K562 (cell line): ENCODE measurements around the gene TMEM150A. TPM values are rescaled to one million over a fixed set of nuclear protein-coding genes. Genes with fewer than 3 reads are reported as not detected.

Source experiments
- ATF7 ChIP-seq: fragments of 450-650 bp; IDR thresholded peaks from 2 replicates; pipeline ENCODE4 v1.7.1; 2014; ENCODE audit warnings: mild to moderate bottlenecking, moderate library complexity
- CCNT2 ChIP-seq: IDR thresholded peaks from 2 replicates; pipeline ENCODE4 v1.6.1; 2011; ENCODE audit warnings: borderline replicate concordance, low read depth, mild to moderate bottlenecking, moderate library complexity, mixed read lengths, low read length; ENCODE audit not compliant: insufficient read length; ENCODE audit errors: extremely low read depth
- CGGBP1 ChIP-seq: fragments of 250-450 bp; sonication (Bioruptor Pico); IDR thresholded peaks from 2 replicates; pipeline ENCODE4 v1.9.0; 2021; ENCODE audit warnings: mild to moderate bottlenecking
- CREBBP ChIP-seq: IDR thresholded peaks from one replicate; pipeline ENCODE4 v1.6.1; 2012; ENCODE audit warnings: low read depth, mild to moderate bottlenecking, control low read depth, inconsistent platforms, low read length
- DIDO1 ChIP-seq: fragments of 450-650 bp; IDR thresholded peaks from 2 replicates; pipeline ENCODE4 v1.6.1; 2016; ENCODE audit warnings: low read depth, missing biosample characterization, missing genetic modification characterization
- GABPB1 ChIP-seq: sonication (generic); formaldehyde crosslinking; IDR thresholded peaks from 2 replicates; pipeline ENCODE4 v1.8.0; 2022; ENCODE audit warnings: mild to moderate bottlenecking, missing genetic modification reagents
- HIVEP1 ChIP-seq: fragments of 250-450 bp; sonication (Bioruptor Pico); IDR thresholded peaks from 2 replicates; pipeline ENCODE4 v1.4.0; 2020; ENCODE audit warnings: mild to moderate bottlenecking
- MAFF ChIP-seq: IDR thresholded peaks from 2 replicates; pipeline ENCODE4 v1.6.1; 2012; ENCODE audit warnings: low read length, improper control_type of control experiment
- PHB ChIP-seq: fragments of 250-450 bp; sonication (Bioruptor Pico); IDR thresholded peaks from 2 replicates; pipeline ENCODE4 v1.5.0; 2021
- RERE ChIP-seq: sonication (generic); formaldehyde crosslinking; IDR thresholded peaks from 2 replicates; pipeline ENCODE4 v1.8.0; 2023; ENCODE audit warnings: missing genetic modification reagents, mild to moderate bottlenecking, borderline replicate concordance
- SIX5 ChIP-seq, 2 experiments: IDR thresholded peaks; 2 replicates each; pipeline ENCODE4 v1.6.1; 2011; ENCODE audit warnings: low read length in 2 of 2, borderline replicate concordance in 1 of 2, low read depth in 1 of 2, mild to moderate bottlenecking in 1 of 2, moderate library complexity in 1 of 2; ENCODE audit not compliant: insufficient read depth in 1 of 2
- SNRNP70 ChIP-seq: fragments of 200-400 bp; formaldehyde crosslinking; optimal IDR thresholded peaks from 2 replicates; pipeline ENCODE3; 2017; ENCODE audit warnings: low read depth, low read length
- ZBTB49 ChIP-seq: sonication (generic); formaldehyde crosslinking; IDR thresholded peaks from 2 replicates; pipeline ENCODE4 v1.8.0; 2022; ENCODE audit warnings: missing genetic modification reagents, mild to moderate bottlenecking, borderline replicate concordance
- ZC3H8 ChIP-seq: fragments of 450-650 bp; IDR thresholded peaks from 2 replicates; pipeline ENCODE4 v1.6.1; 2017
- ZFP36 ChIP-seq: fragments of 150-350 bp; IDR thresholded peaks from 2 replicates; pipeline ENCODE4 v1.6.1; 2018; ENCODE audit warnings: low read length, low read depth; ENCODE audit not compliant: partially characterized antibody
- ZNF274 ChIP-seq: IDR thresholded peaks from 2 replicates; pipeline ENCODE4 v1.6.1; 2011; ENCODE audit warnings: low read depth, mild to moderate bottlenecking, low read length, moderate library complexity, borderline replicate concordance
- polyA plus RNA-seq, 8 experiments: library from polyadenylated mRNA; depleted of rRNA in 4 of 8; stranded (reverse) in 5 of 8; unstranded in 3 of 8; fragments of >200 nt; fragmentation: Nextera tagmentation in 2 of 8; fragmentation: Illumina TruSeq in 1 of 8; extraction: Ambion mirVana in 2 of 8; extraction: Trizol in 1 of 8; gene quantifications; 2 replicates each; pipeline versions ENCODE4 v1.2.1 to v1.2.3, GENCODE V29; 2011 to 2014; ENCODE audit warnings: inconsistent platforms in 1 of 8, missing spikeins in 1 of 8
- total RNA-seq, 7 experiments: library from RNA; depleted of rRNA in 6 of 7; stranded (reverse); fragments of >200 nt in 6 of 7; fragmentation: Illumina TruSeq in 2 of 7; extraction: Trizol in 2 of 7; gene quantifications; 2 replicates each; pipeline versions ENCODE4 v1.2.1 to v1.2.3, GENCODE V29; 2011 to 2021; ENCODE audit warnings: low replicate concordance in 1 of 7
- TF ChIP-seq, protein P1 (sequence below): IDR thresholded peaks from 2 replicates; pipeline ENCODE4 v1.6.1; 2012; ENCODE audit warnings: low read depth, low read length, improper control_type of control experiment, borderline replicate concordance

Gene TMEM150A
- total and polyA plus RNA-seq, 9 of the 15 experiments (the other 6 are each of a cell fraction or from before 2014, with no cell fraction given): 3.9 to 17.1 (median 8.4) TPM

GRCh38 chr2:85561280-85562212 lies 41.0 kb downstream of the TMEM150A start, which contains the start of gene GGCX (continued):
- no peak for TF ChIP-seq CGGBP1 (CRISPR knock-in tag)
- no peak for TF ChIP-seq ZC3H8
- TF ChIP-seq ZNF274: no peak
- no peak; a peak in 1 of 4 replicates for TF ChIP-seq SIX5 (IDR thresholded peaks at IDR 0.05; ENCODE audit: borderline replicate concordance in 1 of 2, insufficient read depth in 1 of 2, low read depth in 1 of 2, low read length in 2 of 2)
- TF ChIP-seq CCNT2: peak; percentile 85
- no peak for TF ChIP-seq SNRNP70
- TF ChIP-seq, protein P1, sequence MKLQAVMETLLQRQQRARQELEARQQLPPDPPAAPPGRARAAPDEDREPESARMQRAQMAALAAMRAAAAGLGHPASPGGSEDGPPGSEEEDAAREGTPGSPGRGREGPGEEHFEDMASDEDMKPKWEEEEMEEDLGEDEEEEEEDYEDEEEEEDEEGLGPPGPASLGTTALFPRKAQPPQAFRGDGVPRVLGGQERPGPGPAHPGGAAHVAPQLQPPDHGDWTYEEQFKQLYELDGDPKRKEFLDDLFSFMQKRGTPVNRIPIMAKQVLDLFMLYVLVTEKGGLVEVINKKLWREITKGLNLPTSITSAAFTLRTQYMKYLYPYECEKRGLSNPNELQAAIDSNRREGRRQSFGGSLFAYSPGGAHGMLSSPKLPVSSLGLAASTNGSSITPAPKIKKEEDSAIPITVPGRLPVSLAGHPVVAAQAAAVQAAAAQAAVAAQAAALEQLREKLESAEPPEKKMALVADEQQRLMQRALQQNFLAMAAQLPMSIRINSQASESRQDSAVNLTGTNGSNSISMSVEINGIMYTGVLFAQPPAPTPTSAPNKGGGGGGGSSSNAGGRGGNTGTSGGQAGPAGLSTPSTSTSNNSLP: no peak
- no peak for TF ChIP-seq CREBBP
- TF ChIP-seq ATF7: peak; percentile 79; the same call in 1 of the 2 replicates
- no peak for TF ChIP-seq PHB (CRISPR knock-in tag)
- TF ChIP-seq DIDO1 (tag): peak; percentile 53; the same call in 1 of the 2 replicates
- no peak for TF ChIP-seq HIVEP1 (CRISPR knock-in tag)
- TF ChIP-seq ZBTB49: no peak
- TF ChIP-seq RERE (CRISPR knock-in tag): no peak
- TF ChIP-seq MAFF: no peak
- TF ChIP-seq GABPB1 (CRISPR knock-in tag): peak; percentile 60
- TF ChIP-seq ZFP36: no peak
